Stimulated activated CD8-positive, alpha-beta memory T cell treated with anti-CD3 and anti-CD28 coated beads, Interleukin-12 subunit alpha, Interleukin-12 subunit beta, amount 100 ng/mL, for 24 hours (primary cell): ENCODE data around the gene FOXL2.
"Not testable (repeated sequence)": the region's sequence is repeated elsewhere in the genome, so short reads cannot be mapped to it uniquely, and the experiment has no call there.

ENCODE experiments used
- DNase-seq: peaks from one replicate; pipeline ENCODE4 v3.0.0-alpha.2; 2020; ENCODE audit errors: extremely low read depth

Gene FOXL2

GRCh38 chr3:138933068-138933668 is 13.8 kb downstream of the FOXL2 start:
- DNase-seq = no peak

DNA sequence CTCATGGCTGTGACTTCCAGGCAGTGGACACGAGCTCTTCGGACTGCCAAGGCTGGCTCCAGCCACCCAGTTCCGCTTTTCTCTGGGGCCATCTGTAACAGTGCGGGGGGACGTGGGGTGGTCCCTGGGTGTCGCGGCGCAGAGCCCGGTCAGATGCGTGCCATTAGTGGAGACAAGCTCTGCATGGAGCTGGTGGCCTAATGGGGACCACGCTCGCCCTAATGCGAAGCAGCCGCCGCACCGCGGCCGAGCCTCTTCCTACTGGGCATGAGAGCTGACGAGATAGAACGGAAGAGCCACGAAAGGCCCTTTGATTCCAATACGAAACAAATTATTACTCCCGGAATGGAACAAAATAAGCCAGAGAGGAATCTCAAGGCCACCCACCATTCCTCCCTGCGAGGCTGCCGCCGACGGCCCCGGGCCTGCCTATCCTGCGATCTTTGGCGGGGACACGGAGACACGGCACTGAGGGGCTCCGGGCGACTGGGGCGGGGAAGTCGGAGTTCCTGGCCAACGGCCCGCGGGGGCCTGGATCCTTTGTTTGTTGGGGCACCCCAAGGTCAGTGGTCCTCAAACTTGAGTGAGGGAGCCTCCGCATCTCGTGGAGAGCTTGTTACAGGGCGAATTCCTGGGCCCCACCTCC is 18.1 kb downstream of the FOXL2 start:
- no peak for DNase-seq

DNA sequence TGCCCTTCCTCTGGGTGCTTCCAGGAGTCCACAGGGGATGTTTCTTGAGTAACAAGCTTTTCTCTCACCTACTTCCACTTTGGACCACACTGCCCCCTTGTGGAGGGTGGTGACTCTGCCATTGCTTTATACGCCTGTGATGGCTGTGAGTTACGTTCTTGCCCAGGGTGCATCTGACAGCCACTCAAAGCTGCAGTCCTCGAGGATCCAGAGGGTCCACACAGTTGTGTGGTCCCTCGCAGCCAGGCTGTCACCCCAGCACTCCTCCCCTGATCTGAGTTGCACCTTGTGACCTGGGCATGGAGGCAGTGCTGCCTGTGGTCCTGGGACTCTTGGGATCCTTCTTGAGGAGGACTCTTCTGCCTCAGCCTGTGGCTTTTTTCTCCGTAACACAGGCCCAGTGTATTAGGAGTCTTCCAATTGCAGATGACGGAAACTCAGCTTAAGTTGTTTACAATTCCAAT is 23.4 kb downstream of the FOXL2 start:
- DNase-seq = peak; percentile 64

GRCh38 chr3:138922400-138922799 is 24.5 kb downstream of the FOXL2 start:
- DNase-seq = not testable (repeated sequence)

DNA sequence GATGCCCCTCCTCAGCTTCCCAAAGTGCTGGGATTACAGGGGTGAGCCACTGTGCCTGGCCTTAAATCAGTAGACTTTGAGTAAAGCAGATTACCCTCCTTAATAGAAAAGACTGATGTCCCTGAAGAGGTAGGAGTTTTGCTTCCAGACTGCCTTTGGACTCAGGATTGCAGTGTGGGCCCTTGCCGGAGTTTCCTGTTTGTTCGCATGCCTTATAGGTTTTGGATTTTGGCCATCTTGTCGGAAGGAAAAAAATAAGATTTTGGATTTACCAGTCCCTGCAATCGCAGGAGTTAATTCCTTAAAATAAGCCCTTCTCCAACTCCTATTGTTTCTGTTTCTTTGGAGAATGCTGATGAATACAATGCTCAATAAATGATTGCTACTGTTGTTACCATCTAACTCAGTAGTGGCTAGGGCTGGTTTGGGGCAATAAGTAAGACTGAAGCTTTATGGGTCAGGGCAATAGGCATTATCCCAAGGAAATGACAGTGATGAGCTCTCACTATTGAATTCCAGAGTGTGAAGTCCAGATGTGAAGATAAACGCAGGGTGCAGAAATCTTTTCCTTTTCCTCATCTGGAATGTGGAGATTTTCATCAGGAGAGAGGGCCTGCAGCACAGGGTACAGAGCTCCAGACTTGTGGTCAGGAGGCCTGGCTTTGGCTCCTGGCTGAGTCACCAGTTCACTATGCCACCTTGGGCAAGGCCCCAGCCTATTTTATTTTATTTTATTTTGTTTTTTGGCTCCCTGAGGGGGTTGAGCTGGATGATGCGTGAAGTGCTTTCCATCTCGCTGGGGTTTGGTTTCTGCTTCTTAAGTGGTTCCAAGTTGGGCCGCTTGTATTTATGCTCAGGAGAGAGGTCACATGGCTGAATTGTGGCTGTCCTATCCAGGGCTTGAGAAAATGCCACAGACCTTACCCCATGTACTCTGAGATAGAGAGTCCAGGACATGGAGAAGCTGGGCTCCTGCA is 25.3 kb downstream of the FOXL2 start:
- no peak for DNase-seq

GRCh38 chr3:138919325-138919724 is 27.6 kb downstream of the FOXL2 start:
- DNase-seq = no peak

DNA sequence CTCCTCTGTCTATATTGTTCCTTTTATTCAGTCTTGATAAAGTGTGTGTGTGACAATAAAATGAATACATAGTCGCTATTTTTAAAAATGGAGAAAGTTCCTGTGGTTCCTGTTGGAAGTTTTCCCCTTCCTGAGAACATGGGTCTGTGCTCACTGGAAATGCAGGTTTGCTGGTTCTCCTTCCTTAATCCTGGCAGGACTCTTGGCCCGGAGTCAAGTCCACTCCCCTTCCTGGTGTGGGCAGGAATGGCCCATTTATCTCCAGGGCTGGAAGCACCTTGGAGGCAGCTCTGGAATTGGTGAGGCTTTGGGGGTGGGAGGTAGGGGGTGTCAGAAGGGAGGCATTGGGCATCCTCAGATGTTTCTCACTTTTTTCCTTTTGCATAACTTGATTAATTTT is 30.1 kb downstream of the FOXL2 start:
- DNase-seq = no peak

GRCh38 chr3:138915503-138916498 is 31.1 kb downstream of the FOXL2 start:
- DNase-seq = peak; percentile 53

DNA sequence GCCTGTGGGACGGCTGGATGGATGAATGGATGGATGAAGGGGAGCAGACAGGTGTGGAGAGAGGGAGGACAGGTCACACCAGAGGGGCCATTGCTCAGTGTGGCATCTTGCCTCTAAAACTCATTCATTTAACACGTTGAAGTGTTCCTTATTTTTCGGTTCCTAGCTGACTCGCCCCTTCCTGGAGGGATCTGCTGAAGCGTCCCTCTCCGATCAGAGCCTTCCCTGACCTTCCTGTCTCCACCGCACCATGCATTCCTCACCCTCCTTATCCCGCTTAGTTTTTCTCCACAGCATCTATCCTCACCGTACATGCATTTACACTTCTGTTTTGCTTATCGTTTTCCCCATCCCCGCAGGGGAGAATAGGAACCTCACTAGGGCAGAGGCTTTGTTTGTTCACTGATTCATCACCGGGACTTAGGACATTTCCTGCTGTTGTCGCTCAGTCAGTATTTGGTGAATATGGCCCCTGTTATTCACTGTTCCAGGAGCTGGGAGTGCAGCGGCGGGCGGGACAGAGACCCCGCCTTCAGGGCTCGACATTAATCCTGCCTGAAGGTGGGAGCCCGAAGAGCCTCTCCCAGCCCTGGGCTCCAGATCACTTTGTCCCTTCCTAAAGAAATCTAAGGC is 32.0 kb downstream of the FOXL2 start:
- DNase-seq = no peak

- no peak for DNase-seq
Observed at GRCh38 chr3:138913766-138914165, 33.2 kb downstream of the FOXL2 start.

DNA sequence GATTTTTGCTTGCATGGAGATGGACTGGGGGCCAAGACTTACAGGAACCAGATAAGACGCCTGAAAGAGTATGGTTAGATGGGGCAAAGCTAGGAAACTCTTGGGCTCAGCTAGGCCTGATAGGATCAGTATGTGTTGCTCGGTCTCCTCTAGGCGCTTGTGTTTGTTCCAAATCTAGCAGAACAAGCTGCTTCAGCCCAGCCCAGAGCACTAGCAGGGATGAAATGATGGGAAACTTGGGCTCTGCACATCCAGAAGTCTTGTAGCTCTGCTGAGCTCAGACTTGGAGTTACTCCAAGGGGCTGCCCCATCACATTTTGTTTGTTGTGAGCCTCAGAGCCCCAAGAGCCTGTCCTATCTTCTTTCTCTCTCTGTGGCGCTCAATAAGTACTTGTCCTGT is 34.7 kb downstream of the FOXL2 start:
- DNase-seq = no peak

- DNase-seq = no peak
Observed at GRCh38 chr3:138911621-138912020, 35.3 kb downstream of the FOXL2 start.

DNA sequence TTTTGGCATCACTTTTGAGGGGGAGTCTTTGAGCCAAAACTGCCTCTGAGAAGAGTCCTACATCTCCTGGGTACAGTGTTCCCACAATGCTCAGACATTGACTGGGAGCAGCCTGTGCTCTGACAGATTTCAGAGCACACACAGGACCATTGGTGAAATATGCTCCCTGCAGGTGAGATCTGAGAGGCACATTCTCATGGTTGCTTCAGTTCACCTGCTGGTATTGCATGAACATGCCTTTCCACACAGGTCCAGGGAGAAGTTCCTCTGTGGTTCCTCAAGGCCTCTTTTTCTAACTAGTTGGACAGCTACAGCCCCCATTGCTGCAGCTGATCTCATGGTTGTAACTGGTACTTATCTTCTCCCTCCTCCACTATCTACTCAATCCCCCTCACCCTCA is 37.0 kb downstream of the FOXL2 start:
- no peak for DNase-seq

DNA sequence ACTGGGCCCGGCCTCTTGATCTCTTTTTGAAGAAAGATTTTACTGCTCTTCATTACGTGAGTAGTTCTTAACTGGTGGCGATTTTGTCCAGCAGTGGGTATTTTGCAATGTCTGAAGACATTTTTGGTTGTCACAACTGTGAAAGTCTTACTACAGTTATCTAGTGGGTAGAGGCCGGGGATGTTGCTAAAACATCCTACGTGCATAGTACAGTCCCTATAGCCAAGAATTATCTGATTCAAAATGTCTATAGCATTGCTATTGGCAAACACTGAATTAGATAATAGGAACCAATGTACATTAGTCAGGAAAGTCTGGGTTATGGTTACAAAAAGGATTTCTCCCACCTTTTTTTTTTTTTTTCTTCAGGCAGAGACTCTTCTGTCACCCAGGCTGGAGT is 38.1 kb downstream of the FOXL2 start:
- DNase-seq = no peak

GRCh38 chr3:138907539-138907938 is 39.4 kb downstream of the FOXL2 start:
- no peak for DNase-seq

- DNase-seq = no peak
Observed at GRCh38 chr3:138902171-138902570, 44.8 kb downstream of the FOXL2 start.

DNA sequence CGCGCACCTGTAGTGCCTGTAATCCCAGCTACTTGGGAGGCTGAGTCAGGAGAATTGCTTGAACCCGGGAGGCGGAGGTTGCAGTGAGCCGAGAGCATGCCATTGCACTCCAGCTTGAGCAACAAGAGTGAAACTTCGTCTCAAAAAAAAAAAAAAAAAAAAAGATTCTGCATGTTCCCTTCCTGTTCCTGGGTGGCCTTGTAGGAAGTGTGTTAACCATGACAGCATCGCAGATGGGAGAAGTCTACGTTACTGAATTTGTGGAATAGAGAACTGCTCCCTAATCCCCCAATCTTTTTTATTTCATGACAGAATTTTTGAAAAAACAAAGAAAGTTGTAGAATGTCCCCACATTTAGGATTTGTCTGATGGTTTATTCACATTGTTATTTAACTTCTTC is 45.4 kb downstream of the FOXL2 start:
- DNase-seq = no peak

GRCh38 chr3:138899351-138899991 is 47.5 kb downstream of the FOXL2 start:
- DNase-seq = no peak

DNA sequence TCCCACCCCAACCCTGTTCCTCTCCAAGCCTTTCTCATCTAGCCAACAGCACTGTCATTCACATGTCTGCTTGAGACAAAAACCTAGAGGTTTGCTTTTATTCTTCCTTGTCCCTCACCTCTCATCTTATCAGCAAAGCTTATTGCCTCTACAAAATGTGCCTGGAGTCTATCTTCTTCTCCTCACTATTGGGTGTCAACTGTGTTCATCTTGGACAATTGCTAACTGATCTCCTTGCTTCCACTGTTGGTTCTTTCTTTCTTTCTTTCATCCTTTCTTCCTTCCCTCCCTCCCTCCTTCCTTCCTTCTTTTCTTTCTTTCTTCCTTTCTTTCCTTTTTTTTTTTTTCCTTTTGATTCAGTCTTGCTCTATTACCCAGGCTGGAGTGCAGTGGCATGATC is 48.2 kb downstream of the FOXL2 start:
- no peak for DNase-seq

- no peak for DNase-seq
Observed at GRCh38 chr3:138898301-138898700, 48.6 kb downstream of the FOXL2 start.
